ENCODE data around the gene MBL2.

Gene MBL2

DNA sequence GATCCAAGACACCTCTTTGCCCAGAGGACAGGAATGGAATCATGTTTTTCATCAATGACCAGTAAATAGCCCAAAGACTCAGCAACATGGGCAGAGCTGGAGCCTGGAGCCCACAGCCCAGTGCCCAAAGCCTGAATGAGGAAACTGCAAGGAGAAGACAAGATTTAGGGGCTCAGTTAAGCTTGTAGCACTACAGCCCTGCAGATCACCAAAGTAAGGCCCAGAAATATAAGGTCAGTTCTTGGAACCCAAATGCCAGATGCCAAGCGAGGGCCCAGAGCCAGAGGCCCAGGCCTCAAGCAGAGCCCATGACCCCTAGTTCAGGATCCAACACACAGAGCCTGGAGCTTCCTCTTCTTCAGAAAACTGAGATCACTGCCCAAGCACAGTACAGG is 32.4 kb downstream of the MBL2 start:
- no peak for DNase-seq (ENCODE audit: low spot score)

GRCh38 chr10:52739380-52740154 is 33.0 kb downstream of the MBL2 start:
- no peak for DNase-seq (ENCODE audit: low spot score)

- DNase-seq (ENCODE audit: low spot score): no peak
Observed at GRCh38 chr10:52738951-52739350, 33.6 kb downstream of the MBL2 start.

DNA sequence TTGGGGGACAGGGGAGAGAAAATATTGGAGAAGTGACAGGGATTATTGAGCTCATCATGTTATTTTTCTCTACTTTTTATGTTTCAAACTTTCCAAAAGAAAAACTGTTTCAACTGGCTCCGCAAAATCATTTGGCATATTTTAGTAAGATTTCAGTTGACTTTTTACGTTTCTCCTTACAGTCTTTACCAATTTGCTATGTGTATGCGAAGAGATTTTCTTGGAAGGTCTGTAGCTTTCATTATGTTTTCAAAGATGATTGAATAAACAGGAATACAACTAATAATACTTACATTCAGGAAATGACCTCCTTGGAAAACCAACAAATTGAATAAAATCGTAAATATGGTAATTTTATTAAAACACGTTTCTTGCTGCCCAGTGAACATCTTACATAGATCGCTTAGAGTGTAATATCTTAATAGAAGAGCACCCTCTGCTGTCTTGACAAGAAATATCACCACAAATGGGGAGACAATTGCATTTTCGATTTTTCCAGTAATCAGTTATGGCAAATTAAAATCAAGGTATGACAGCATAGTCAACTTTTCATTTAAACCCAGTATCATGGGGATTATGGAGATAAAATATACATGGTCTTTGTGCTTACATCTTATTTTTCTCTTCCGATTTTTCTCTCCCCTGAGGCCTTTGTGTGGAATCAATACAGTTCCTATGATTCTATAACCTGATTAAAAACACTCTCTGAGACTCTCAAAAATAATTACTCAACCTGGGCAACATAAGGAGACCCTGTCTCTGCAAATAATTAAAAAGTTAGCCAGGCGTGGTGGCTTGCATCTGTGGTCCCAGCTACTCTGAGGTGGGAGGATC is 43.1 kb downstream of the MBL2 start:
- peak; percentile 43 for DNase-seq (ENCODE audit: low spot score)

GRCh38 chr10:52720018-52720417 is 52.6 kb downstream of the MBL2 start:
- no peak for DNase-seq (ENCODE audit: low spot score)
